NCI-H1417 treated with DMSO at 0.1 percent for 48 hours (cell line): ENCODE results near the gene CHRNA7.

ENCODE experiments used
- DNase-seq: peaks from one replicate; lab custom pipeline; 2025; lab: John Stamatoyannopoulos, UW

Gene CHRNA7

GRCh38 chr15:32029862-32030781, at the start of gene CHRNA7:
CHRNA7 (plus strand) TSS chr15:32030515; CDS start chr15:32030595, 80 bp downstream.
- no peak for DNase-seq

GRCh38 chr15:31985607-31986006, 44.7 kb upstream of the CHRNA7 start:
- no peak for DNase-seq

GRCh38 chr15:31993062-31993461, 37.3 kb upstream of the CHRNA7 start:
- no peak for DNase-seq

- no peak for DNase-seq
Measured at GRCh38 chr15:31997711-31998110, 32.6 kb upstream of the CHRNA7 start.

- DNase-seq = no peak
Measured at GRCh38 chr15:32003558-32003957, 26.8 kb upstream of the CHRNA7 start.

- no peak for DNase-seq
Measured at GRCh38 chr15:32004249-32004648, 26.1 kb upstream of the CHRNA7 start.

GRCh38 chr15:32007355-32007960, 22.9 kb upstream of the CHRNA7 start:
- no peak for DNase-seq

- no peak for DNase-seq
Measured at GRCh38 chr15:32014953-32015352, 15.4 kb upstream of the CHRNA7 start.

GRCh38 chr15:32020156-32020555, 10.2 kb upstream of the CHRNA7 start:
- DNase-seq = no peak

GRCh38 chr15:32028921-32029320, 1.4 kb upstream of the CHRNA7 start:
- no peak for DNase-seq

- DNase-seq = no peak
Measured at GRCh38 chr15:32029409-32029861, 880 bp upstream of the CHRNA7 start.

GRCh38 chr15:32030795-32031194, 480 bp downstream of the CHRNA7 start:
- no peak for DNase-seq

- no peak for DNase-seq
Measured at GRCh38 chr15:32033186-32033890, 3.0 kb downstream of the CHRNA7 start.

GRCh38 chr15:32034106-32034505, 3.8 kb downstream of the CHRNA7 start:
- no peak for DNase-seq

GRCh38 chr15:32035285-32035684, 5.0 kb downstream of the CHRNA7 start:
- no peak for DNase-seq

GRCh38 chr15:32036971-32037370, 6.7 kb downstream of the CHRNA7 start:
- no peak for DNase-seq

GRCh38 chr15:32041294-32041693, 11.0 kb downstream of the CHRNA7 start:
- no peak for DNase-seq

GRCh38 chr15:32042269-32042972, 12.1 kb downstream of the CHRNA7 start:
- DNase-seq = no peak

- DNase-seq = no peak
Measured at GRCh38 chr15:32053719-32054118, 23.4 kb downstream of the CHRNA7 start.

GRCh38 chr15:32057876-32058425, 27.6 kb downstream of the CHRNA7 start:
- no peak for DNase-seq

GRCh38 chr15:32060706-32061105, 30.4 kb downstream of the CHRNA7 start:
- no peak for DNase-seq

- no peak for DNase-seq
Measured at GRCh38 chr15:32067115-32067514, 36.8 kb downstream of the CHRNA7 start.
